CD4-positive, CD25-positive, alpha-beta regulatory T cell (primary cell): ENCODE data around the gene ARL10. TPM values are rescaled to one million over a fixed set of nuclear protein-coding genes. Genes with fewer than 3 reads are reported as not detected.
A peak's percentile ranks its signal among the peaks of the same experiment; 100 is the strongest.

Source experiments
- ATAC-seq, 2 donors: fragments of 150-1000 bp; cut with Tn5 transposase; one replicate each; pipeline ENCODE4 v1.10.0; 2021; ENCODE audit warnings: low read depth in 2 of 2, moderate number of reproducible peaks in 2 of 2, moderate library complexity in 1 of 2
- DNase-seq, 3 donors: peaks; one replicate each; pipeline versions ENCODE4 v3.0.0 to v3.0.0-alpha.2; 2012 to 2022; ENCODE audit warnings: mixed read lengths in 1 of 3
- H3K27ac ChIP-seq: one replicate; pipeline ENCODE4 v1.7.0; 2013; ENCODE audit warnings: mild to moderate bottlenecking, low read length; ENCODE audit not compliant: insufficient read depth, poor library complexity, severe bottlenecking
- H3K27me3 ChIP-seq: one replicate; pipeline ENCODE4 v1.7.0; 2013; ENCODE audit warnings: low read length; ENCODE audit not compliant: control insufficient read depth, insufficient read depth
- H3K36me3 ChIP-seq: one replicate; pipeline ENCODE4 v1.7.0; 2013; ENCODE audit warnings: mild to moderate bottlenecking, low read length, moderate library complexity; ENCODE audit not compliant: control insufficient read depth, insufficient read depth
- H3K4me1 ChIP-seq: 2 replicates; pipeline ENCODE4 v1.7.0; 2013; ENCODE audit warnings: mild to moderate bottlenecking, low read length; ENCODE audit not compliant: insufficient read depth, control insufficient read depth, poor library complexity, severe bottlenecking
- H3K4me3 ChIP-seq: one replicate; pipeline ENCODE4 v1.7.0; 2013; ENCODE audit warnings: low read depth, mild to moderate bottlenecking, low read length, moderate library complexity
- H3K9me3 ChIP-seq, 2 experiments: 1 replicate in 1 of 2; 2 replicates in 1 of 2; pipeline ENCODE4 v1.7.0; 2013; ENCODE audit warnings: low read length in 2 of 2, mild to moderate bottlenecking in 1 of 2, moderate library complexity in 1 of 2; ENCODE audit not compliant: control insufficient read depth in 2 of 2
- H3K27ac Mint-ChIP-seq, 3 donors: one replicate each; pipeline ENCODE4 v1.8.0; 2020 to 2022; ENCODE audit warnings: mild to moderate bottlenecking in 3 of 3, mixed read lengths in 3 of 3, moderate library complexity in 2 of 3
- H3K27me3 Mint-ChIP-seq: one replicate; pipeline ENCODE4 v1.8.0; 2022; ENCODE audit warnings: mild to moderate bottlenecking, mixed read lengths
- H3K36me3 Mint-ChIP-seq: one replicate; pipeline ENCODE4 v1.8.0; 2020; ENCODE audit warnings: mixed read lengths
- H3K4me1 Mint-ChIP-seq, 4 donors: one replicate each; pipeline ENCODE4 v1.8.0; 2020 to 2022; ENCODE audit warnings: mixed read lengths in 4 of 4, mild to moderate bottlenecking in 1 of 4
- H3K4me3 Mint-ChIP-seq, 4 donors: one replicate each; pipeline ENCODE4 v1.8.0; 2020 to 2022; ENCODE audit warnings: mild to moderate bottlenecking in 4 of 4, mixed read lengths in 4 of 4, moderate library complexity in 3 of 4
- H3K9me3 Mint-ChIP-seq, 7 donors: one replicate each; pipeline ENCODE4 v1.8.0; 2020 to 2022; ENCODE audit warnings: mixed read lengths in 7 of 7, mild to moderate bottlenecking in 3 of 7, moderate library complexity in 2 of 7
- polyA plus RNA-seq, 4 donors: library from polyadenylated mRNA; unstranded; fragments of 300-500 nt; fragmentation: Illumina TruSeq; gene quantifications; one replicate each; pipeline ENCODE4 v1.2.3, GENCODE V29; 2021
- total RNA-seq: library from RNA; stranded (reverse); gene quantifications from one replicate; pipeline ENCODE4 v1.2.3, GENCODE V29; 2022

Gene ARL10
- total and polyA plus RNA-seq, 5 donors from 2014 or later = 1.6 to 4.8 (median 2.3) TPM

DNA sequence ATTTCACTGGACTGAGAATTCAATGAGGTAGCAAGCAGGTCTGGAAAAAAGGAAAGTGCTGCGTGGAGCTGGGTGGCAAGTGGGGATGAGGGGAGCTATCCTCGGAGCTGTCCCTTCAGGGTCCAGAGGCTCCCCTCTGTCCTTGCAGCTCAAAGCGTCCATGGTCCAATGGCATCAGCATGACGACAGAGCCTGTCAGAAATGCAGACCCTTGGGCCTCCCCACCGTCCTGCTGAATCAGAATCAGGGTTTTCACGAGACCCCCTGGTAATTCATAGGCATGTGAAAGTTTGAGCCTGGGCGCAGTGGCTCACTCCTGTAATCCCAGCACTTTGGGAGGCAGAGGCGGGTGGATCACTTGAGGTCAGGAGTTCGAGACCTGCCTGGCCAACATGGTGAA, 28.8 kb downstream of the ARL10 start:
- peaks cover 25% of the 10 kb centered on the region for H3K36me3 Mint-ChIP-seq
- no peaks in the 10 kb centered on the region for H3K9me3 ChIP-seq
- peaks cover 9% of the 10 kb centered on the region for H3K4me1 ChIP-seq
- H3K4me3 ChIP-seq = no peak overlapping the region
- peaks cover 26% of the 10 kb centered on the region for H3K36me3 ChIP-seq
- DNase-seq = no peak
- no peaks in the 10 kb centered on the region for H3K27me3 Mint-ChIP-seq
- H3K27me3 ChIP-seq = no peaks in the 10 kb centered on the region
- H3K27ac ChIP-seq = no peak overlapping the region
- no peak overlapping the region for H3K4me3 Mint-ChIP-seq
- peaks cover 0 to 18% (median 4%) of the 10 kb centered on the region in 4 donors for H3K4me1 Mint-ChIP-seq
- ATAC-seq = no peak
- H3K27ac Mint-ChIP-seq = no peak overlapping the region
- no peaks in the 10 kb centered on the region for H3K9me3 Mint-ChIP-seq

- no peak for DNase-seq
- Histone ChIP-seq H3K36me3 (peaks cover 26% of the 10 kb centered on the region), H3K4me1 (no peaks in the 10 kb centered on the region), H3K27ac (no peak overlapping the region), H3K27me3 (no peaks in the 10 kb centered on the region), H3K9me3 (no peaks in the 10 kb centered on the region), H3K4me3 (no peak overlapping the region)
- H3K4me3 Mint-ChIP-seq = no peak overlapping the region
- no peak for ATAC-seq
- H3K27me3 Mint-ChIP-seq = no peaks in the 10 kb centered on the region
- no peaks in the 10 kb centered on the region for H3K9me3 Mint-ChIP-seq
- peaks cover 0 to 12% (median 0%) of the 10 kb centered on the region in 4 donors for H3K4me1 Mint-ChIP-seq
- H3K36me3 Mint-ChIP-seq = peaks cover 26% of the 10 kb centered on the region
- H3K27ac Mint-ChIP-seq = no peak overlapping the region
These were observed 29.8 kb downstream of the ARL10 start for GRCh38 chr5:176394881-176395675.

DNA sequence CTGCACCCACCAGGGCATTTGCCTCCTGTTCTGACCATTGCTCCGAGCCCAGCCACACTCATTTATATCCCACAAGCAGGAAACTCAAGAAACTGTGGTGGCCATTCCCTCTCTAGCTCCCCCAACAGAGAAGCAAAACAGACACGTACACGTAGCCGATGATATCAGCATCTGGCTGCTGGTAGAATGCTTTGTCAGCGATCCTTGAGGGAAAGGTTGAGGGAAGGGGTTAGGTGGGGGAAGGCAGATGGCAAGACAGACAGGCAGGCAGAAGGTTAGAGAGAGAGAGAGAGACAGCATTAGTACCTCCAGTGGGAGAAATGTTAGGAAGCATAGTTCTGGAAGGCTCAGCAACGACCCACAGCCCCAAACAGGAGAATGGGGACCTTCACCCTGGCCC, 31.0 kb downstream of the ARL10 start:
- Mint-ChIP-seq H3K36me3 (peaks cover 25% of the 10 kb centered on the region), H3K27ac (no peak overlapping the region), H3K4me1 (peaks cover 0 to 9% (median 3%) of the 10 kb centered on the region in 4 donors), H3K4me3 (no peak overlapping the region), H3K9me3 (no peaks in the 10 kb centered on the region), H3K27me3 (no peaks in the 10 kb centered on the region)
- Histone ChIP-seq H3K27me3 (no peaks in the 10 kb centered on the region), H3K36me3 (peaks cover 27% of the 10 kb centered on the region), H3K27ac (no peak overlapping the region), H3K4me3 (no peak overlapping the region), H3K9me3 (no peaks in the 10 kb centered on the region), H3K4me1 (no peaks in the 10 kb centered on the region)
- ATAC-seq = no peak
- DNase-seq = no peak

GRCh38 chr5:176397736-176398420, 32.6 kb downstream of the ARL10 start:
- no peak overlapping the region for H3K4me3 ChIP-seq
- H3K4me1 Mint-ChIP-seq = peaks cover 0 to 11% (median 4%) of the 10 kb centered on the region in 4 donors
- H3K27me3 ChIP-seq = no peaks in the 10 kb centered on the region
- H3K9me3 ChIP-seq = no peaks in the 10 kb centered on the region
- H3K36me3 Mint-ChIP-seq = peaks cover 23% of the 10 kb centered on the region
- H3K27ac ChIP-seq = no peak overlapping the region
- ATAC-seq (no peak), DNase-seq (no peak)
- peak overlapping the region; percentile 20 to 82 (median 69) for H3K27ac Mint-ChIP-seq
- H3K4me3 Mint-ChIP-seq = no peak overlapping the region
- no peaks in the 10 kb centered on the region for H3K4me1 ChIP-seq
- no peaks in the 10 kb centered on the region for H3K9me3 Mint-ChIP-seq
- no peaks in the 10 kb centered on the region for H3K27me3 Mint-ChIP-seq
- H3K36me3 ChIP-seq = peaks cover 22% of the 10 kb centered on the region

DNA sequence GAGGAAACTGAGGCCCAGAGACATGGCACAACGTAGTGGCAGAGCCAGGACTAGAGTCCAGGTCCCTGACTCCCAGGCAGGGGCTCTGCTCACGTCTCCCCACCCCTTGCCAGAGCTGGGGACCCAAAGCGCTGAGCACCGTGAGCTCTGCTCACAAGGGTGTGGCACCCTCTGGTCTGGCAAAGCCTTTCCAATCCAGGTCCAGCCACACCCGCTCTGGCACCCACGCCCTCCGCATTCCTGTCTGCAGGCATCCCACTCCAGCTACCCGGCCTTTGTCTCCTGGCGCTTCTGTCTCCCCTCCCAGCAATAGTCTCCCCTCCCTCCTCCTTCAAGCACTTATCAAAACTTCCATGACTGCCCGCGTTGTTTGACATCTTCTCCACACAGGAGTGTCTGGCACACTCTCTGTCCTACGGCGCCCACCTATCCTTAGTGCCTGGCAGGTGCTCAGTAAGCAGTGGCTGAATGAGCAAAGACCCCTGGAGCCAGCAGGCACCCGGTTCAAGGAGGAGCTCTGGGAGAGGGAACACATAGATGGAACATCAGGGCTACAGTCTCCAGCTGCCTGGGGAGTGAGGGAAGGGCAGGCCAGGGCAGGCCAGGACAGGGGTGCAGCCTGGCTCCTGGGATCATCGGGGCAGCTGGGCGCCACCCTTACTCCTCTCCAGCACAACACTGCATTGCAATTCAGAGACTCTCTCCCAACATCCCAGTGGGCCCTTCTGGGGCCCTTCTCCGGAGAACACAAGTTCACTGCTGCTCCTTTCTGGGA, 35.3 kb downstream of the ARL10 start:
- H3K27ac Mint-ChIP-seq = peak overlapping the region in 1 of 3 donors; percentile 48
- DNase-seq (no peak), ATAC-seq (no peak)
- Histone ChIP-seq H3K27me3 (no peaks in the 10 kb centered on the region), H3K9me3 (no peaks in the 10 kb centered on the region), H3K36me3 (peaks cover 17% of the 10 kb centered on the region), H3K27ac (no peak overlapping the region), H3K4me3 (no peak overlapping the region), H3K4me1 (no peaks in the 10 kb centered on the region)
- H3K4me1 Mint-ChIP-seq = peaks cover 0 to 11% (median 4%) of the 10 kb centered on the region in 4 donors
- H3K36me3 Mint-ChIP-seq = peaks cover 24% of the 10 kb centered on the region
- H3K27me3 Mint-ChIP-seq = no peaks in the 10 kb centered on the region
- no peak overlapping the region for H3K4me3 Mint-ChIP-seq
- no peaks in the 10 kb centered on the region for H3K9me3 Mint-ChIP-seq

DNA sequence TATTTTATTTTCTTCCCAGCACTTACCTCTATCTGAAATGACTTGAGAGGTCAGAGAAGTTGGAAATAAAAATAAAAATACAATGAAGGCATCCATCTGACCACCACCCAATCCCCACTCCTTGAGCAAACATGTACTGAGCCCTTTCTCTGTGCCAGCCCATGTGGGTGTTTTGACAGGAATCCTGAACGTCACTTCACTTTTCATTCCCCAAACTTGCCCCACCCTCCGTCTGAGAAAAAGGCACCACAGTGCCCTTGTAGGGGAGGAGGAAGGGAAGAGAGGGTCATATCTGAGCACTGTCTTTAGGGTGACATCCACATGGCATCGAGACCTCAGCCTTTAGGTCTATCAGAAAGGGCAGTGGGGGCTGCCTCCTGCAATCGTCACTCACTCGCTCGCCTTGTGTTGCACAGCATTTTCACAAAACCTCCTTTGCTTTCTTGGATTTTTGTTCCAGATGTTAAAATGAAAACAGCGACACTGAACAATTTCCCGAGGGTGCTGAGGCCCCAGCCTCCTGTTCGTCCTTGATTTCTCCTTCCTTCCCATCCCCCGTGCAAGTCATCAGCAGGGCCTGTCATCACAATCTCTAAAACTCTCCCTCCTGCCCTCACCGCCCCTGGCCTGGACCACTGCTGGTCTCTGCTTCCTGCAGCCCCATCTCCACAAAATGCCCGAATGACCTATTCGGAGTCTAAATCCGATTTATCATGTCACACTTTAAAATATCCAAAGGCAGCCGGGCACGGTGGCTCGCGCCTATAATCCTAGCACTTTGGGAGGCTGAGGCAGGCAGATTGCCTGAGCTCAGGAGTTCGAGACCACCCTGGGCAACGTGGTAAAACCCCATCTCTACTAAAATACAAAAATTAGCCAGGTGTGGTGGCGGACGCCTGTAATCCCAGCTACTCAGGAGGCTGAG, 36.3 kb downstream of the ARL10 start:
- Histone ChIP-seq H3K36me3 (peaks cover 21% of the 10 kb centered on the region), H3K4me3 (no peak overlapping the region), H3K27me3 (no peaks in the 10 kb centered on the region), H3K27ac (no peak overlapping the region), H3K9me3 (no peaks in the 10 kb centered on the region), H3K4me1 (no peaks in the 10 kb centered on the region)
- Mint-ChIP-seq H3K4me3 (no peak overlapping the region), H3K9me3 (no peaks in the 10 kb centered on the region), H3K27me3 (no peaks in the 10 kb centered on the region), H3K36me3 (peaks cover 26% of the 10 kb centered on the region), H3K27ac (peak overlapping the region in 1 of 3 donors; percentile 17), H3K4me1 (peaks cover 0 to 11% (median 4%) of the 10 kb centered on the region in 4 donors)
- ATAC-seq = no peak
- DNase-seq = no peak
